Subcutaneous adipose tissue (tissue), 4 donors: ENCODE results near the gene KIDINS220. TPM values are rescaled to one million over a fixed set of nuclear protein-coding genes. Genes with fewer than 3 reads are reported as not detected.

Source experiments
- total RNA-seq, 4 donors: library from RNA; depleted of rRNA; stranded (reverse); fragments of >200 nt; gene quantifications; one replicate each; pipeline ENCODE4 v1.1.0, GENCODE V29; 2016
- TF ChIP-seq, protein P1 (sequence below): fragments of 450-650 bp; IDR thresholded peaks from one replicate; pipeline ENCODE4 v1.5.1; 2016; ENCODE audit warnings: low read depth, mild to moderate bottlenecking, control low read depth, antibody characterized with exemption, moderate library complexity

KIDINS220 gene
- total RNA-seq, 4 donors from 2014 or later, result 83.0 to 107 (median 88.9) TPM

DNA sequence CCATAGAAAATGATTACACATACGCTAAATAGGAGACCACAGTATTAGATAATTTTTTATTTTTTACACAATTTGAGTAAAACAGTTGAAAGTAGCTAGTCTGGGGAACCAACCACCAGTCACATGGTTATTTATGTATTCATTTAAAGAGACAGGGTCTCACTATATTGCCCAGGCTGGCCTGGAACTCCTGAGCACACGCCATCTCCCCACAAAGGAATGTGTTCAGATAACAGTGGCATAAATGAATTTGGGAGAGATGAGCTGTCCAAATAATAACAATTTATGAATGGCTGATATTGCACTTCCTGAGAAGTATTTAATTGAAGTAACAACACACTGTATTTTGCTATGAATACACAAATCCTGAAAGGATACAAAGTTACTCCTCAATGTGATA is 39.7 kb downstream of the KIDINS220 start:
- TF ChIP-seq, protein P1, sequence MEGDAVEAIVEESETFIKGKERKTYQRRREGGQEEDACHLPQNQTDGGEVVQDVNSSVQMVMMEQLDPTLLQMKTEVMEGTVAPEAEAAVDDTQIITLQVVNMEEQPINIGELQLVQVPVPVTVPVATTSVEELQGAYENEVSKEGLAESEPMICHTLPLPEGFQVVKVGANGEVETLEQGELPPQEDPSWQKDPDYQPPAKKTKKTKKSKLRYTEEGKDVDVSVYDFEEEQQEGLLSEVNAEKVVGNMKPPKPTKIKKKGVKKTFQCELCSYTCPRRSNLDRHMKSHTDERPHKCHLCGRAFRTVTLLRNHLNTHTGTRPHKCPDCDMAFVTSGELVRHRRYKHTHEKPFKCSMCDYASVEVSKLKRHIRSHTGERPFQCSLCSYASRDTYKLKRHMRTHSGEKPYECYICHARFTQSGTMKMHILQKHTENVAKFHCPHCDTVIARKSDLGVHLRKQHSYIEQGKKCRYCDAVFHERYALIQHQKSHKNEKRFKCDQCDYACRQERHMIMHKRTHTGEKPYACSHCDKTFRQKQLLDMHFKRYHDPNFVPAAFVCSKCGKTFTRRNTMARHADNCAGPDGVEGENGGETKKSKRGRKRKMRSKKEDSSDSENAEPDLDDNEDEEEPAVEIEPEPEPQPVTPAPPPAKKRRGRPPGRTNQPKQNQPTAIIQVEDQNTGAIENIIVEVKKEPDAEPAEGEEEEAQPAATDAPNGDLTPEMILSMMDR, result no peak

DNA sequence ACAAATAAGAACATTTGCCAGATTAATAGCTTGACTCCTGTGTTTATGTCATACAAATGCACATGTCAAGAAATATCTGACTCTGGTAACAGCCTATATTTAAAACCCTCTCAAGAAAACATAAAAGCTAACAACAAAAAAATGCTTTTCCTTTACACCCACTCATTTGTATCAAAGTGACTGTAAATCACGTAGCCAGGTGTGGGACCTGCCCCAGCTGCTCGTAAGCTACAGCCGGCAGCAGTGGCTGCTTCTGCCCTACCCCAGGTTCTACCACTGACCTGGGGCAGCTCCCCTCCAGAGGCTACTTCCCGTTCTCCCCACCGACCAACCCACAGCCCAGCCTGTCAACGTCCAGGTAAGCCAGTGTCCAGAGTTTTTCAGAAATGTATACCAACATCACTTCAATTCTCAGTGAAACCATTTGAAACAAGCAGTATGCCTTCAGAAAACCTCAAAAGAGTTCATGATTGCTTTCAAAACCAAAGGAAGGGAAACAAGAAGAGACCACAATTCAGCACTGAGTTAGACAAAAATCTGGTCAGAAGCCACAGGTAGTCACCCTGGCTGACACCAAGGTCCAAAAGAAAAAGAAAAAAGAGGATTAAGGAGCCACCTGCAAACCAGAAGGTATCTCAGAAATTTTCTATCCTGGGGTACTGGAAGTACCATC is 40.4 kb downstream of the KIDINS220 start:
- TF ChIP-seq, protein P1, result no peak

DNA sequence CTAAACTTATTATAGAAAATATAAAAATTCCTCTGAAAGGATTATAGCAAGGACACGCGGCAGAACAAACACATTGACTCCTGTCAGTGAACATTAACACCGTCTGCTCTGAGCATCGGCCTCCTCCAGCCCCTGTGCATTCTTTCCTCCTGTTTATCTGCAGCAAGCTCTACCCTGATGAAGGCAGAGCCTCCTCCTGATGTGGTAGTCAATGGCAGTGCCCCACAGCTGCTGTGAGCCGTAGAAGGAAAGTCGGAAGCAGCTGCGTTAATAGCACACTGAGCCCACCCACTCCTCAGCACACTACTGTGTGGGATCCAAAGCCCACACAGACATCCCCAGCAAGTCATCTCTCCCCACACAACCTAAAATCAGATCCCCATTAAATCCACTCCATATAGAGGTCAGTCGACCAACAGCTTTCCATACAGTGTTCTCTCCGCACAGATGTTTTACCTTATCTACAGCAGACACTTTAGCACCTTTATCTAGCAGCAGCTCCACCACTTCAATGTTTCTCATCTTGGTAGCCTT is 41.0 kb downstream of the KIDINS220 start:
- TF ChIP-seq, protein P1, result no peak

DNA sequence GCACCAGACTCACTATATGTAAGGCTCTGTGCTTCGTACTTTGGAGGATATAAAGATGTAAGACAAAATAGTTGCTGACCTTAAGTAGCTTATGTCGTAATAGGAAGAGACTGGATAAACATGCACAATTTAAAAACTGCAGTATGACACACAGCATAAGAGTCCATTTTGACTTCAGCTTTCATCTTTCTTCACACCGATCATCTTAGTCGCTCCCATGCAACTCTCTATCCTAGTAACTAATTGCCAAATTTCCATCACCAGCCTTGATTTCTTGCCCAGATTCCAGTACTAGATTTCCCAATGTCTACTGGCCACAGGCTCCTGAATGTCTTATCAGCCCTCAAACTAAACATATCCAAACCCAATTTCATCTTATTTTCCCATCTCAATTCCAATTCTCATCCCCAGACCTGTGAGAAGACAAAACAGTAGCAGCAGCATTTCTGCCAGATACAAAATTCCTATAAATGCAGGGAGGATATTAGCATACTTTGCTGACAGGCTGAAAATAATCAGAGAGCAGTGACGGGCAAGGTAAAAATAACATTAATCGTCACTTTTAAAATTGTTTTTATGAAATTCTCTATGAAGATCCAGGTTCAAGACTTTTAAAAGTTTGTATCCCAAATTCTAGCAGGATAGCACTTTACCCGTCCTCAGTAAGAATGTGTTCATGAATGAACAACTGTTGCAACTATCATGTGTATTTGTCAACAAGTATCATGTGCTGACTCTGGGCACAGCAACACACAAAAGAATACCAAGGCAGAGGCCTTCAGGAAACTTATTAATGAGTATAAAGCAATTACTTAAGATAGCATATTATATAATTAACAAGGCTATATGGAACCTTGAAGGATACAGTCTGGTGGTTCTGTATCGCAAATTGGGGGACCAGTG is 42.2 kb downstream of the KIDINS220 start:
- TF ChIP-seq, protein P1, result no peak

DNA sequence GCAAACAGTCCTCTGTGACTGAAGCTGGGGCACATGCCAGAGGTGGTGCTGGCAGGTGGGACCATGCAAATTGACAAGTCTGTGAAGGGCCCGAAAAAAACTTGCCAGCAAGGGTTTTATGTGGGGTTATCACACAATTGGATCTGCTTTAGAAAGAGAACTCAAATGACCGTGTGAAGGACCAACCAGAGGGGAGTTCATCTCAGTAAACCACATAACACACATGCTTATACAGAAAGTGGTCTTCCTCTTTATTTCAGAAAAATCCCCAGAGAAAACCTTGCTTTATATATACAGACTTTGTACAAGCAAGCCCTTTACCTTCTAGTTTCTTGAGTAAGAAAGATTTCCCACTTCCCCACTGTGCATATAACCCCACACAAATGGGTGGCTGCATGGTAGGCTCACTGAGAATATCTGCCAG is 46.7 kb downstream of the KIDINS220 start:
- TF ChIP-seq, protein P1, result no peak

DNA sequence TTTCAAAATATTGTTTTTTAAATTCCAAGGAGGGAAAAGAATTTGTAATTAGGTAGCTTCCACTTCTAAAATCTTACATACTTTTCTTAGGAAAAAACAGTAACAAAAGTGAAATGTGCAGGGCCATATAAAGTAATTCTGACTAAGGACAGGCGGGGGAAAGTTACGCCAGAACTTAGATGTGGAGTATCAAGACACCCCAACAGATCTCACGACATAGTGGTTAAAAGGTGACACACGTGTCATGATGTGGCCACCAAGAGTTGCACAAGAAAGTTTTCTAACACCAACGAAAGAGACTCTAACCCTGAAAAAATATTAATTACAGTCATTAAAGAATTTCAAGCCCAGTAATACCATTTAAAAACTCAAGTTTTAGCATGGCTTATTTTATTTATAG is 51.0 kb downstream of the KIDINS220 start:
- TF ChIP-seq, protein P1, result no peak
